GM12878 (cell line): ENCODE measurements around the gene CDK15.

Source experiments
- MTA2 ChIP-seq: fragments of 450-650 bp; IDR thresholded peaks from 2 replicates; pipeline ENCODE4 v1.6.1; 2016; ENCODE audit warnings: low read depth, mild to moderate bottlenecking, moderate library complexity
- PAX8 ChIP-seq: fragments of 450-650 bp; IDR thresholded peaks from 2 replicates; pipeline ENCODE4 v1.6.1; 2017; ENCODE audit warnings: mild to moderate bottlenecking, moderate library complexity

GRCh38 chr2:201888426-201888800, 82.1 kb downstream of the CDK15 start:
- no peak for TF ChIP-seq MTA2
- no peak for TF ChIP-seq PAX8
